Osteoblast (primary cell): ENCODE results near the gene HNRNPA3. TPM values are rescaled to one million over a fixed set of nuclear protein-coding genes. Genes with fewer than 3 reads are reported as not detected.

ENCODE experiments used
- DNase-seq: peaks from one replicate; pipeline ENCODE4 v3.0.0; 2011; ENCODE audit warnings: low spot score, mixed read lengths; ENCODE audit not compliant: insufficient read length; ENCODE audit errors: missing footprints
- H2AFZ ChIP-seq: 2 replicates; pipeline ENCODE4 v1.6.0; 2011; ENCODE audit warnings: mild to moderate bottlenecking, low read length
- H3K27ac ChIP-seq: 2 replicates; pipeline ENCODE4 v1.5.1; 2011; ENCODE audit warnings: mild to moderate bottlenecking, low read depth, low read length, moderate library complexity
- H3K27me3 ChIP-seq: 2 replicates; pipeline ENCODE4 v1.6.0; 2012; ENCODE audit warnings: mild to moderate bottlenecking, control low read depth, inconsistent platforms, low read length, moderate library complexity; ENCODE audit not compliant: insufficient read depth
- H3K36me3 ChIP-seq: 2 replicates; pipeline ENCODE4 v1.5.1; 2011; ENCODE audit warnings: mild to moderate bottlenecking, low read length, control low read depth, moderate library complexity; ENCODE audit not compliant: insufficient read depth
- H3K4me1 ChIP-seq: 2 replicates; pipeline ENCODE4 v1.5.1; 2011; ENCODE audit warnings: mild to moderate bottlenecking, low read length, control low read depth, moderate library complexity; ENCODE audit not compliant: insufficient read depth
- H3K4me2 ChIP-seq: 2 replicates; pipeline ENCODE4 v1.6.0; 2011; ENCODE audit warnings: mild to moderate bottlenecking, low read length; ENCODE audit not compliant: insufficient read depth
- H3K4me3 ChIP-seq: fragments of 200-600 bp; sonication (generic); 3 replicates; pipeline ENCODE4 v1.5.1; 2012; ENCODE audit warnings: mild to moderate bottlenecking, low read length, inconsistent platforms; ENCODE audit not compliant: insufficient read depth
- H3K79me2 ChIP-seq: 2 replicates; pipeline ENCODE4 v1.6.0; 2012; ENCODE audit warnings: mild to moderate bottlenecking, low read length, control low read depth, inconsistent platforms; ENCODE audit not compliant: insufficient read depth
- H3K9me3 ChIP-seq: 2 replicates; pipeline ENCODE4 v1.5.1; 2011; ENCODE audit warnings: low read depth, low read length, control low read depth
- H4K20me1 ChIP-seq: 2 replicates; pipeline ENCODE4 v1.6.0; 2012; ENCODE audit warnings: mild to moderate bottlenecking, low read length, control low read depth; ENCODE audit not compliant: insufficient read depth
- total RNA-seq: library from RNA; depleted of rRNA; stranded (reverse); fragments of >200 nt; gene quantifications from 2 replicates; pipeline ENCODE4 v1.2.3, GENCODE V29; 2012
- TF ChIP-seq, protein P1 (sequence below): IDR thresholded peaks from 2 replicates; pipeline ENCODE4 v1.5.1; 2011; ENCODE audit warnings: mild to moderate bottlenecking, low read depth, low read length, moderate library complexity; ENCODE audit errors: extremely low read depth

The HNRNPA3 gene
- total RNA-seq, 1 donor: 21.4 TPM

- H2AFZ ChIP-seq: no peak overlapping the region
- peak overlapping the region; percentile 47 for H3K27ac ChIP-seq
- H3K4me3 ChIP-seq: peak overlapping the region; percentile 1
- H4K20me1 ChIP-seq: peaks cover 64% of the 10 kb centered on the region
- H3K36me3 ChIP-seq: peaks cover 3% of the 10 kb centered on the region
- peaks cover 84% of the 10 kb centered on the region for H3K79me2 ChIP-seq
- H3K4me2 ChIP-seq: peak overlapping the region; percentile 68
- no peaks in the 10 kb centered on the region for H3K27me3 ChIP-seq
- DNase-seq: no peak
- H3K4me1 ChIP-seq: peaks cover 41% of the 10 kb centered on the region
- TF ChIP-seq, protein P1, sequence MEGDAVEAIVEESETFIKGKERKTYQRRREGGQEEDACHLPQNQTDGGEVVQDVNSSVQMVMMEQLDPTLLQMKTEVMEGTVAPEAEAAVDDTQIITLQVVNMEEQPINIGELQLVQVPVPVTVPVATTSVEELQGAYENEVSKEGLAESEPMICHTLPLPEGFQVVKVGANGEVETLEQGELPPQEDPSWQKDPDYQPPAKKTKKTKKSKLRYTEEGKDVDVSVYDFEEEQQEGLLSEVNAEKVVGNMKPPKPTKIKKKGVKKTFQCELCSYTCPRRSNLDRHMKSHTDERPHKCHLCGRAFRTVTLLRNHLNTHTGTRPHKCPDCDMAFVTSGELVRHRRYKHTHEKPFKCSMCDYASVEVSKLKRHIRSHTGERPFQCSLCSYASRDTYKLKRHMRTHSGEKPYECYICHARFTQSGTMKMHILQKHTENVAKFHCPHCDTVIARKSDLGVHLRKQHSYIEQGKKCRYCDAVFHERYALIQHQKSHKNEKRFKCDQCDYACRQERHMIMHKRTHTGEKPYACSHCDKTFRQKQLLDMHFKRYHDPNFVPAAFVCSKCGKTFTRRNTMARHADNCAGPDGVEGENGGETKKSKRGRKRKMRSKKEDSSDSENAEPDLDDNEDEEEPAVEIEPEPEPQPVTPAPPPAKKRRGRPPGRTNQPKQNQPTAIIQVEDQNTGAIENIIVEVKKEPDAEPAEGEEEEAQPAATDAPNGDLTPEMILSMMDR: no peak
- H3K9me3 ChIP-seq: no peaks in the 10 kb centered on the region
Observed at GRCh38 chr2:177260379-177260778, 47.8 kb downstream of the HNRNPA3 start.

- H4K20me1 ChIP-seq: peaks cover 54% of the 10 kb centered on the region
- H3K27ac ChIP-seq: peak overlapping the region; percentile 93
Observed at GRCh38 chr2:177261116-177262060, 48.8 kb downstream of the HNRNPA3 start.

GRCh38 chr2:177262092-177262491 is 49.5 kb downstream of the HNRNPA3 start:
- H3K4me2 ChIP-seq: peak overlapping the region; percentile 68
- H3K36me3 ChIP-seq: peaks cover 3% of the 10 kb centered on the region
- TF ChIP-seq, protein P1: no peak
- peaks cover 67% of the 10 kb centered on the region for H3K79me2 ChIP-seq
- H3K4me1 ChIP-seq: peaks cover 40% of the 10 kb centered on the region
- no peaks in the 10 kb centered on the region for H3K9me3 ChIP-seq
- no peaks in the 10 kb centered on the region for H3K27me3 ChIP-seq
- H4K20me1 ChIP-seq: peaks cover 46% of the 10 kb centered on the region
- H2AFZ ChIP-seq: no peak overlapping the region
- H3K27ac ChIP-seq: peak overlapping the region; percentile 93
- peak overlapping the region; percentile 88 for H3K4me3 ChIP-seq
- DNase-seq: no peak

More at GRCh38 chr2:177261116-177262060, 48.8 kb downstream of the HNRNPA3 start:
- Histone ChIP-seq H3K4me2 (peak overlapping the region; percentile 68), H2AFZ (no peak overlapping the region), H3K4me1 (peaks cover 41% of the 10 kb centered on the region), H3K79me2 (peaks cover 74% of the 10 kb centered on the region), H3K36me3 (peaks cover 3% of the 10 kb centered on the region), H3K9me3 (no peaks in the 10 kb centered on the region), H3K27me3 (no peaks in the 10 kb centered on the region), H3K4me3 (peak overlapping the region; percentile 88)
- DNase-seq: no peak
- TF ChIP-seq, protein P1: no peak

GRCh38 chr2:177262958-177263450 is 50.4 kb downstream of the HNRNPA3 start:
- DNase-seq: no peak
- Histone ChIP-seq H3K9me3 (no peaks in the 10 kb centered on the region), H3K27me3 (no peaks in the 10 kb centered on the region), H3K27ac (peak overlapping the region; percentile 93), H3K79me2 (peaks cover 58% of the 10 kb centered on the region), H4K20me1 (peaks cover 37% of the 10 kb centered on the region), H3K36me3 (peaks cover 3% of the 10 kb centered on the region), H3K4me2 (peak overlapping the region; percentile 68), H3K4me1 (peaks cover 36% of the 10 kb centered on the region), H2AFZ (no peak overlapping the region), H3K4me3 (peak overlapping the region; percentile 88)
- TF ChIP-seq, protein P1: no peak
